IPS-18a (cell line): ENCODE measurements around the gene TM6SF1.

Experiments
- H3K27ac ChIP-seq: one replicate; pipeline ENCODE4 v1.5.1; 2013; ENCODE audit warnings: low read length
- H3K27me3 ChIP-seq: one replicate; pipeline ENCODE4 v1.6.1; 2013; ENCODE audit warnings: mild to moderate bottlenecking, low read length; ENCODE audit not compliant: control insufficient read depth, insufficient read depth
- H3K36me3 ChIP-seq: one replicate; pipeline ENCODE4 v1.6.1; 2013; ENCODE audit warnings: low read depth, low read length; ENCODE audit not compliant: control insufficient read depth
- H3K4me1 ChIP-seq: one replicate; pipeline ENCODE4 v1.6.1; 2013; ENCODE audit warnings: low read depth, low read length; ENCODE audit not compliant: control insufficient read depth
- H3K4me3 ChIP-seq: one replicate; pipeline ENCODE4 v1.5.1; 2013; ENCODE audit warnings: low read length
- H3K9ac ChIP-seq: one replicate; pipeline ENCODE4 v1.6.1; 2013; ENCODE audit warnings: mild to moderate bottlenecking, low read length, moderate library complexity
- H3K9me3 ChIP-seq: one replicate; pipeline ENCODE4 v1.6.1; 2013; ENCODE audit warnings: low read depth, low read length; ENCODE audit not compliant: control insufficient read depth

TM6SF1 gene

DNA sequence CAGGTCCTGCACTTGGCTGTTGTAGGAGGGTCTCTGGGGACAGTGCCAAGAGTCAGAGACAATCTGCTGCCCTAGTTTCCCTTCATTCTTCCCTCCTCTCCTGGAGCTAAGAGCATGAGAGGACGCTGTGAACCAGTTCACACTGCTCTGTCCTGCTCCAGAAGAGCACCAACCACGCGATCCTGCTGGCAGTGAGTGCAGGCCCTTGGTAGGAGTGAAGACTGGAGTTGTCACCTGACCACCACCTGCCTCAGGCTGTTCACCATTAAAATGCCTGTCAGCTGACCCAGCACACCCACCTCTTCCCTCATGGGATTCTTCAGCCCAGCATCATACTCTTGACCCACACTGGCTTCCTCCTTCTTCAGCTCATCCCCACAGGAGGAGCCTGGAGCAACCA lies 2.9 kb downstream of the TM6SF1 start:
- Histone ChIP-seq H3K36me3 (no peaks in the 10 kb centered on the region), H3K4me3 (no peak overlapping the region), H3K27ac (no peak overlapping the region), H3K27me3 (peaks cover 42% of the 10 kb centered on the region), H3K9ac (no peak overlapping the region), H3K9me3 (no peaks in the 10 kb centered on the region), H3K4me1 (no peaks in the 10 kb centered on the region)

DNA sequence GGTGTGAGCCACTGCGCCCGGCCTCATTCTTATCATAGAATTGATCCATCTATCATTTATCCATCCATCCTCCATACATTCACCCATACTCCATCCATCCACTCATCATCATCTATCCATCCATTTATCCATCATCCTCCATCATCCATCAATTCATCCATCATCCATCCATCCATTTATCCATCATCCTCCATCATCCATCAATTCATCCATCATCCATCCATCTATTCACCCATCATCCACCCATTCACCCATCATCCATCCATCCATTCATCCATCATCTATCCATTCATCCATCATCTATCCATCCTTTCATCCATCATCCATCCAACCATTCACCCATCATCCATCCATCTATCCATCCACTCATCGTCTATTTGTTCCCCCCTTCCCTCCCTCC lies 3.7 kb downstream of the TM6SF1 start:
- Histone ChIP-seq H3K27ac (no peak overlapping the region), H3K9ac (no peak overlapping the region), H3K4me1 (no peaks in the 10 kb centered on the region), H3K36me3 (no peaks in the 10 kb centered on the region), H3K9me3 (no peaks in the 10 kb centered on the region), H3K4me3 (no peak overlapping the region), H3K27me3 (peaks cover 37% of the 10 kb centered on the region)

DNA sequence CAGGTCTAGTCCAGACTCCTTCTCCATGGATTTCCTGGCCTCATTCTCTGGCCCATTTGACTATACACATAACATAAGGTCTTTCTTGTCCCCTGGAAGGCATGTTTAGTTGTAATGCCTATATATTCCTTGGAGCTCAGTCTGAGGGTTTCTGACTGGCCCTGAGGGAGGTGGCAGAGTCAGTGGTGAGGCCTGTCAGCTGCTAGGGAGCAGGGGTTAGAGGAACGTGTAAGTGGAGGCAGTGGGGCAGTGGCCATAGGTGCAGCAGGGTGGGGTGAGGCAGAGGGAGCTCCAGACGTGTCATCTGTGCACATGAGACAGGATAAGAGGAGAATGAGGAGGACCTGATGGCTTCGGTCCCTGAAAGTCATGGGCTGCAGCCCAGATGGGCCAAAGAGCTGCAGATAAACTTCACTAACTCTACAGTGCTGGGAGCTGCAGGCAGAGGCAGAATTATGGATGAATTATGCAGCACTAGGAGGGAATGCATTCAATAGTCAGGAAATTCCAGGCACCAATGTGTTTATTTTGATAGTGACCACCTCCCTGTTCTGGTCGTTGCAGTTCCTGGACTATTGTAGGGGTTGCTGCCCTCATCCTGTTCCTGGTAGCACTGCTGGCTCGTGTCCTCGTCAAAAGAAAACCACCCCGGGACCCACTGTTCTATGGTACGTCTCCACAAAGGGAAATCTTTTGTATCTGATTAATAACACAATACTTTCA lies 4.9 kb downstream of the TM6SF1 start:
- H3K4me1 ChIP-seq, result no peaks in the 10 kb centered on the region
- H3K36me3 ChIP-seq, result no peaks in the 10 kb centered on the region
- no peaks in the 10 kb centered on the region for H3K9me3 ChIP-seq
- H3K27me3 ChIP-seq, result peaks cover 26% of the 10 kb centered on the region
- H3K4me3 ChIP-seq, result no peak overlapping the region
- H3K9ac ChIP-seq, result no peak overlapping the region
- no peak overlapping the region for H3K27ac ChIP-seq

DNA sequence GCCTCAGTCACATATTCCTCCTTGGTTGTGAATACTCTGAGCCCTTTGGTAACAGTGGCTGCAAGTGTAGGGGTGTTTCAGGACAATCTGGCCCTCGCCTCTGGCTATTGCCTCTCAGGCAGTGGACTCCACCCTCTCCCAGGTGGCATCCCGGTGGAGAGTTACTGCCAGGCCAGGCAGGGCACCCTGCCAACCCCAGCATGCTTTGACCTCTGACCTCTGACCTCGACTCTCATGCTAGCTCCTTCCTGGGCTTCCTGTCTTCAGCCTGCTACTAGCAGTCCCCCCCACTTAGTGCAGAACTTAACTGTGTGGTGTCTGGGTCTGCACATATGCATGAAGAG lies 5.5 kb downstream of the TM6SF1 start:
- no peak overlapping the region for H3K4me3 ChIP-seq
- no peaks in the 10 kb centered on the region for H3K9me3 ChIP-seq
- H3K9ac ChIP-seq, result no peak overlapping the region
- peaks cover 21% of the 10 kb centered on the region for H3K27me3 ChIP-seq
- H3K36me3 ChIP-seq, result no peaks in the 10 kb centered on the region
- H3K4me1 ChIP-seq, result no peaks in the 10 kb centered on the region
- no peak overlapping the region for H3K27ac ChIP-seq

DNA sequence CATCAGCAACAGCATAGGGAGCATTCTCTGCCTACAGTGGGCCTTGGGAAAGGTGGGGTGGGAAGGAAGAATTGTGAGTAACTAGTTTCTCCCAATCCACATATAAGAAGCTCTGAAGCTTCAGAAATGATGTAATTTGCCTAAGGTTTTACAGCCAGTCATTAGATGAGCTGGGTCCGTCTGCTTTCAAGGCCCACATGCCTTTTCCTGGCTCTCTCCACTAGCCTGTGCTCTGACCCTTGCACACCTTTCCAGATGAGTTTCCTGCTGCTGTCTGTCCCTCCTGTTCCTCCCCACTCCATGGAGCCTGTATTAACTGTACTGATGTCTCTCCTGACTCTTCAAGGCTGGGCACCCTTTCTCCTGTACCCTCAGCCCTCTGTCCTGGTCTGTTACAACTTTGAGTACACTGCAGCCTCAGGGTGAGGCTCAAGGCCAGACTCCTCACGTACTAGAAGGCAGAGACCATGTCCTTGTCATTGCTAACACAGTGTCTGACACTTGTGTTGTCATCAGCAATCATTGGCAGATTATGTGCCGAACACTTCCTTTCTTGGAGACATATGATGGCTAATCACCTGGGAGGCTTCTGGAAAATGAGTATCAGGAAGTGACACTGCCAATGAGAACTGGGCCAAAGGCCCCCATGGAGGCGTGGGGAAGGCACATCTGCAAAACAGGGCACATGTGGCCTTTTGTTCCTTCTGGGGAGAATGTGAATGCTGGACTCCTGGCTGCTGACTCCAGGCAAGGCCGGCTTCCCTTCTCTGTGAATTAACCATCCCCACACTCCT lies 6.6 kb downstream of the TM6SF1 start:
- H3K9me3 ChIP-seq, result no peaks in the 10 kb centered on the region
- H3K9ac ChIP-seq, result no peak overlapping the region
- H3K27me3 ChIP-seq, result peaks cover 9% of the 10 kb centered on the region
- H3K4me1 ChIP-seq, result no peaks in the 10 kb centered on the region
- no peak overlapping the region for H3K4me3 ChIP-seq
- no peaks in the 10 kb centered on the region for H3K36me3 ChIP-seq
- no peak overlapping the region for H3K27ac ChIP-seq

DNA sequence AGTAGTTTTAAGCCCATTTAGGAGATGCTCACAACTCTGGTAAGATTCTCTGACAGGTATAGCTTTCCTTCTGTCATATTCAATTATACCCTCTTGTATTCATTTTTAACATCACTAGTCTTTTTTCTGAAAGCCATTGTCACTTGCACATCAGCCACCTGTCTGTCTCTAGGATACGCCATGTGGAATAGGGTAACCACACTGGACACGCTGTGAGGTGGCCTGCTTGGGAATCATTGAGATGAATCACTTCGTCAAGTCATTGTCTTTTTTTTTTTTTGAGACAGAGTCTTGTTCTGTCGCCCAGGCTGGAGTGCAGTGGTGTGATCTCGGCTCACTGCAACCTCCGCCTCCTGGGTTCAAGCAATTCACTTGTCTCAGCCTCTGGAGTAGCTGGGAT lies 7.4 kb downstream of the TM6SF1 start:
- Histone ChIP-seq H3K27ac (no peak overlapping the region), H3K4me3 (no peak overlapping the region), H3K4me1 (no peaks in the 10 kb centered on the region), H3K9ac (no peak overlapping the region), H3K27me3 (peaks cover 1% of the 10 kb centered on the region), H3K9me3 (no peaks in the 10 kb centered on the region), H3K36me3 (no peaks in the 10 kb centered on the region)

DNA sequence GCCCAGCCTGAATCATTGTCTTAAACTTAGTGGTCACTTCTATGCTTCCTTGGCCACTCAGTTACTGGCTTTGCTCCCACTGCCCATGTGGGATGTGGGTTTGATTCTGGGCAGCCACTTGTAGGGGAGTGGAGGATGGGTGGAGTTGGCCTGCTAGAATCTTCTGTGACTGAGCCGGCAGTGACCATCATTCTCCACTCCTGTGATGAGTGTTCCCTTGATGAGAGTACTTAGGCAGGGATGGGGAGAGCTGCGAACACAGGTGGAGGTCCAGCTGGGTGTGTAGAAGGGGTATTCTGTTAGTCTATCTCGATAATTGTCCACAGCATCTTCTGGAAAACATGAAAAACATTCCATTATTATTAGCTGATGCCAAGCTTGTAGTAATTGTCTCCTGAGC lies 8.0 kb downstream of the TM6SF1 start:
- H3K4me1 ChIP-seq, result no peaks in the 10 kb centered on the region
- no peaks in the 10 kb centered on the region for H3K27me3 ChIP-seq
- H3K36me3 ChIP-seq, result no peaks in the 10 kb centered on the region
- no peak overlapping the region for H3K9ac ChIP-seq
- H3K27ac ChIP-seq, result no peak overlapping the region
- H3K4me3 ChIP-seq, result no peak overlapping the region
- no peaks in the 10 kb centered on the region for H3K9me3 ChIP-seq

DNA sequence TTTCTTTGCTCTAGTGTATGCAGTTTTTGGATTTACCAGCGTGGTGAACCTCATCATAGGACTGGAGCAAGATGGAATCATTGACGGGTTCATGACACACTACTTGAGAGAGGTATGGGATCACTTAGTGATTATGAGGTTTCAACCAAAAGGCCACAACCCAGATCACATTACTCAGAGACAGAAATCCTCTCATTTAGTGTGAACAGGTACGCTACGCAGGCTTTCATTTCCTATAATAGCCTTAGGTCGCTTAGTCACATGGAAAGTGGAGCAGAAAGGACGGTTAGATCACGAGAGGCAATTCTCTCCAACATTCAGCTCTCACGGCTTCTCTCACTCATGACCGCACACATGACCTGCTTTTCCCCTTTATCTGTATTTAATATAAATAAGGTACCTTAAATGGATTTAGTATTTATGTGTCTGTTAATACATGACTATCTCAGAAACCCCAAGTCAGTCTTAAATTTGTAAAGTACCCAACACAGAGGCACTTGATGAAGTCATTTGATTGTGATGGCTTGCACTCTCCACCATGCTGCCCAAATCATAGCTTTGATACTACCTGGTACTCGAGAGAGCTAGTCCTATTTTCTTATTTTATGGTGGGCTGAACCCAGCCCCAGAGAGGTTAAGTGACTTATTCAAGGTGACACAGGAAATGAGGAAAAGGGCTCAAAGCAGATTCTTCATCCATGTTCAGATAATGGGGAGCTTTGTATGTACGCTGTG lies 8.6 kb downstream of the TM6SF1 start:
- Histone ChIP-seq H3K9ac (no peak overlapping the region), H3K4me3 (no peak overlapping the region), H3K36me3 (no peaks in the 10 kb centered on the region), H3K4me1 (no peaks in the 10 kb centered on the region), H3K27ac (no peak overlapping the region), H3K27me3 (no peaks in the 10 kb centered on the region), H3K9me3 (no peaks in the 10 kb centered on the region)

DNA sequence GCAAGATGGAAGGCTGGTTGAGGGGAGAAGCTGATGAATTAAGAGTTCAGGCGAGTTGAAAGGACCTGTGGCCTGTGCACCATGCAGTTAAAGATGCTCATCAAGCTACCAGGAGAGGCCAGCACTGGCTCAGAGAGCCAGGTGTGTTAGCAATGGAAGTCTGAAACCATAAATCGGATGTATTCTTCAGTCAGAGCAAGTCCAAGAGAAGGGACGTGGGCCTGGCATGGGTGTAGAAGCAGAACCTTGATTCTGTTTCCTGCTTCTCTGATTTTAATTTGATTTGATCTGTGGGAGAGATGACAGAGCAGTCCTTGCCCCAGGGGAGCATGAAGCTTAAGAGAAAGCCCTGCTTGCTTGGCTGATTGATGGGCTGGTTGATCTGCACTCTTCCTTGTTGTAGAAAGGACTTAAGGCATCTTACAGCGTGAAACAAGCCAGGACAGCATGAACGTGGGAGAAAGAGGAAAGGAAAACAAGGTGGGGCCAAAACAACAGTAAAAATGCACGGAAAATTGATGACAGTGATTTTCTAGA lies 10.9 kb downstream of the TM6SF1 start:
- Histone ChIP-seq H3K27ac (no peak overlapping the region), H3K4me3 (no peak overlapping the region), H3K9ac (no peak overlapping the region), H3K27me3 (no peaks in the 10 kb centered on the region), H3K36me3 (no peaks in the 10 kb centered on the region), H3K9me3 (no peaks in the 10 kb centered on the region), H3K4me1 (no peaks in the 10 kb centered on the region)

DNA sequence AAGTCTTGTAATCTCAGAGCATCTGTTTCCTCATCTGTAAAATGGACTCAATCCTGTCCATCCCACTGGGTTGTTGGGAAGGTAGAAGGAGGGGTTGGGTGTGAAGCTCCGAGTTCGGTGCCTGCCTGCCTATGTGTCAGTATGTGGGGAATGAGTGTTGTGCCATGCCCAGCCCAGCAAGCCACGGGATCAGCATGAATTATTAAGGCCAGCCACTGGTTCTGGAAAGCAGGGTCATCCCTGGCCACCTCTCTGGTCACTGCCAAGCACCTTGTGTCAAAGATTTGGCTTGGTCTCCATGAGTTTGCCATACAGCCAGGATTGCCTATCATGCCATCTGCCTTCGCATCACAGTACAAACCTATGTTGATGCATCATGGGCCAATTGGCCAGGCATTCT lies 11.5 kb downstream of the TM6SF1 start:
- Histone ChIP-seq H3K27me3 (no peaks in the 10 kb centered on the region), H3K36me3 (no peaks in the 10 kb centered on the region), H3K4me3 (no peak overlapping the region), H3K27ac (no peak overlapping the region), H3K9me3 (no peaks in the 10 kb centered on the region), H3K4me1 (no peaks in the 10 kb centered on the region), H3K9ac (no peak overlapping the region)

DNA sequence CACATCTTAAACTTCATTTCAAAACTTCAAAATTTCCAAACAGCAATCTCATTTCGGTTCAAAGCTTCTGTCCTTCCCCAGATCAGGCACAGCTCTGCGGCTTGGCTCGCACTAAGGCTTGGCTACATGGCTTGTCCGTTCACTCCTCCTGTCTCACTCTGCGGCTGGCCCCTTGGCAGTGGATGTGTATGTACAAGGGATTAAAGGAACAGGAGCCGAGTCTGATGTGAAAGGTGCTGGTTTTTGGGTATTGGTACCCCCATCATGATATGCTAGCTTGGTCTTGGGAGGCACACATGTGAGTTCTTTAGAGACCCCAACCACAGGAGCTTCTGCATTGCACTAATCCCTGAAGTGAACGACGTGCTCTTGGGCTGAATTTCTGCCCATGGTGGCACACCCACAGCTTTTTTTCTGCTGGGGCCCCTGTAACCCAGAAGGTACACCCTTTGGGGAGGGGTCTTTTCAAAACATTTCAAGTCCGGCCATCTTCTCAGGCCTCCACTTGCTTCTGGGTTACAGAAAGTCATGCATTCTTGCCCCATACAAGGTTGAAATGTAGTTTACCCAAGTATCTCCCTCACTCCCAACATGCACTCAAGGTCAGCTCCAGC lies 12.6 kb downstream of the TM6SF1 start:
- H3K4me1 ChIP-seq, result no peaks in the 10 kb centered on the region
- H3K27me3 ChIP-seq, result no peaks in the 10 kb centered on the region
- H3K9me3 ChIP-seq, result no peaks in the 10 kb centered on the region
- H3K36me3 ChIP-seq, result no peaks in the 10 kb centered on the region
- H3K9ac ChIP-seq, result no peak overlapping the region
- H3K4me3 ChIP-seq, result no peak overlapping the region
- H3K27ac ChIP-seq, result no peak overlapping the region
